Right atrium auricular region (tissue), 2 donors: ENCODE results near the gene HOGA1. TPM values are rescaled to one million over a fixed set of nuclear protein-coding genes. Genes with fewer than 3 reads are reported as not detected.

Experiments
- DNase-seq: peaks from one replicate; pipeline ENCODE4 v3.0.0-alpha.2; 2019; ENCODE audit warnings: low spot score
- H3K27ac ChIP-seq, 2 donors: fragments of 200-600 bp; sonication (generic); 1 replicate in 1 of 2; 2 replicates in 1 of 2; pipeline ENCODE4 v1.5.1; 2016 to 2019
- H3K27me3 ChIP-seq, 2 donors: fragments of 200-600 bp; sonication (generic); one replicate each; pipeline versions ENCODE4 v1.5.1 to v1.6.0; 2017 to 2019
- H3K36me3 ChIP-seq: fragments of 200-600 bp; sonication (generic); one replicate; pipeline ENCODE4 v1.5.1; 2016
- H3K4me1 ChIP-seq, 2 donors: fragments of 200-600 bp; sonication (generic); one replicate each; pipeline versions ENCODE4 v1.5.1 to v1.6.0; 2017 to 2019
- H3K4me3 ChIP-seq, 2 donors: fragments of 200-600 bp; sonication (generic); 1 replicate in 1 of 2; 2 replicates in 1 of 2; pipeline ENCODE4 v1.5.1; 2017 to 2019; ENCODE audit warnings: mild to moderate bottlenecking in 1 of 2, moderate library complexity in 1 of 2
- H3K9me3 ChIP-seq, 2 donors: fragments of 200-600 bp; sonication (generic); one replicate each; pipeline ENCODE4 v1.5.1; 2019
- total RNA-seq, 2 donors: library from RNA; depleted of rRNA; stranded (reverse); fragments of >200 nt; gene quantifications; one replicate each; pipeline ENCODE4 v1.1.0, GENCODE V29; 2016
- TF ChIP-seq, protein P1 (sequence below), 2 donors: fragments of 200-600 bp; sonication (generic); IDR thresholded peaks; one replicate each; pipeline ENCODE4 v1.5.1; 2019; ENCODE audit warnings: antibody characterized with exemption in 2 of 2

The HOGA1 gene
- total RNA-seq = 10 to 100 TPM; 17.6 to 25.6 TPM

DNA sequence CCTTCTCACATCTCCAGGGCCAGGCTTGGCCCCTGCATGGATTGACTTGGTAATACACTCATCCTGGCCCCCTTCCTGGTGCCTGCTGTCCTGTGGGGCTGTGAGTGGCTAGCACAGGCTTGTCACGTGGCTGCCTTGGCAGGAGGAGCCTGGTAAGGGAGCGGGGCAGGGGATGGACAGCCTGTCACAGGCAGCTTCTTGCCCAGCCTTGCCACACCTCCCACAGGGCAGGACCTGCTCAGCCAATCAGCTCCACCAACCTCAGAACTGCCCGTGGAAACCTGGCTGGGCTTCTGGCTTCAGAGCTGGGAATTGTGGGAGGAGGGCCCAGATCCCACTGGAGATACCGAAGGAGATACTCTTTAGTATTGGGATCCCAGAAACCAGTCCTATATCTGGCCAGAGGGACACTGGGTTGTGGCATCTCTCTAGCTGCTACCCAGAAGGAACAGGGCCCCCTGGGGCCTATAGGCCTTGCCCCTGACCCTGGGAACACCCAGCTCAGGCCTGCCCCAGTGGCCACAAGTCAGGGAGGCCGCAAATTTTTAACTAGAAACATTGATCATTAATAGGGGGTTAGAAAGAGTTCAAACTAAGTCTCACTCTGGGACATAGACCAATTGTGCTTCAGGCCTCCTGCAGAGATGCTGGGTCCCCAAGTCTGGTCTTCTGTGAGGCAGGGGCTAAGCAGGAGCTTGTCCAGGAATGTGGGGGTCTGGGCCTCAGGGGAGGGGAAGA is at the start of gene HOGA1:
Gene HOGA1, plus strand, starts transcription at position 330 of the 738 bp plus-strand sequence. Its CDS starts 315 bp downstream, at position 645.
- peak; percentile 90 for DNase-seq
- H3K9me3 ChIP-seq = no peaks in the 10 kb centered on the region
- H3K27me3 ChIP-seq = no peaks in the 10 kb centered on the region
- H3K4me3 ChIP-seq = no peak within 1 kb of the TSS
- TF ChIP-seq, protein P1, sequence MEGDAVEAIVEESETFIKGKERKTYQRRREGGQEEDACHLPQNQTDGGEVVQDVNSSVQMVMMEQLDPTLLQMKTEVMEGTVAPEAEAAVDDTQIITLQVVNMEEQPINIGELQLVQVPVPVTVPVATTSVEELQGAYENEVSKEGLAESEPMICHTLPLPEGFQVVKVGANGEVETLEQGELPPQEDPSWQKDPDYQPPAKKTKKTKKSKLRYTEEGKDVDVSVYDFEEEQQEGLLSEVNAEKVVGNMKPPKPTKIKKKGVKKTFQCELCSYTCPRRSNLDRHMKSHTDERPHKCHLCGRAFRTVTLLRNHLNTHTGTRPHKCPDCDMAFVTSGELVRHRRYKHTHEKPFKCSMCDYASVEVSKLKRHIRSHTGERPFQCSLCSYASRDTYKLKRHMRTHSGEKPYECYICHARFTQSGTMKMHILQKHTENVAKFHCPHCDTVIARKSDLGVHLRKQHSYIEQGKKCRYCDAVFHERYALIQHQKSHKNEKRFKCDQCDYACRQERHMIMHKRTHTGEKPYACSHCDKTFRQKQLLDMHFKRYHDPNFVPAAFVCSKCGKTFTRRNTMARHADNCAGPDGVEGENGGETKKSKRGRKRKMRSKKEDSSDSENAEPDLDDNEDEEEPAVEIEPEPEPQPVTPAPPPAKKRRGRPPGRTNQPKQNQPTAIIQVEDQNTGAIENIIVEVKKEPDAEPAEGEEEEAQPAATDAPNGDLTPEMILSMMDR (IDR thresholded peaks at IDR 0.05) = no peak
- H3K27ac ChIP-seq = peak within 1 kb of the TSS; percentile 81 to 92
- peaks cover 0 to 35% of the 10 kb centered on the region in 2 donors for H3K4me1 ChIP-seq
- H3K36me3 ChIP-seq = no peaks in the 10 kb centered on the region

DNA sequence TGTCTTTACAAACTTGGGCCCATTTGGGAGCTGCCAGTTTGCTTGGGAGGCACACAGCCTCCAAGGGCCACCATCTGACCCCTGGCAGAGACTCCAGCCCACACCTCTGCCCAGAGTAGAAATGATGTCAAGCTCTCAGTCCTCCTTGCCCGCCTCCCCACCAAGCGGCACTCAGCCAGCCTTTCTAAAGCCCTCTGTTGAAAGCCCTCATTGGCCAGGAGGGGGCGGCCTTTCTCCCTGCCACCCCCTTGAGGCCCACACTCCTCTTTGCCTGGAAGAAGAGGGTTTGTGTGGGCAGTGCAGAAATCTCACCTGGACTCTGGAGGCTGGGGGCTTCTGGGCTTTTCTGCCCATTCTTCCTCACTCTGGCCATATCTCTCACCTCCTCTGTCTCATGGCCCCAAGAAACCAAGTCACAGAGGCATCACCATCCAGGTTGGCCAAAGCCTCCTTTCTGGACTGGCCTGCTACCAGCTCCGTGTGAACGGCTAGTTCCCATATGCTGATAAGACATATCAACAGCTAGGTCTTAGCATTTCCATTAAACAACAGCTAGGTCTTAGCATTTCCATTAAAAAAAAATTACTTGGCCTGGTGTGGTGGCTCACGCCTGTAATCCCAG is 49.3 kb upstream of the HOGA1 start:
- Histone ChIP-seq H3K4me1 (peaks cover 0 to 22% of the 10 kb centered on the region in 2 donors), H3K4me3 (no peak overlapping the region), H3K27ac (no peak overlapping the region), H3K9me3 (no peaks in the 10 kb centered on the region), H3K36me3 (no peaks in the 10 kb centered on the region), H3K27me3 (no peaks in the 10 kb centered on the region)
- DNase-seq = no peak
- TF ChIP-seq, protein P1 (IDR thresholded peaks at IDR 0.05) = peak in 1 of 2 donors; percentile 56

DNA sequence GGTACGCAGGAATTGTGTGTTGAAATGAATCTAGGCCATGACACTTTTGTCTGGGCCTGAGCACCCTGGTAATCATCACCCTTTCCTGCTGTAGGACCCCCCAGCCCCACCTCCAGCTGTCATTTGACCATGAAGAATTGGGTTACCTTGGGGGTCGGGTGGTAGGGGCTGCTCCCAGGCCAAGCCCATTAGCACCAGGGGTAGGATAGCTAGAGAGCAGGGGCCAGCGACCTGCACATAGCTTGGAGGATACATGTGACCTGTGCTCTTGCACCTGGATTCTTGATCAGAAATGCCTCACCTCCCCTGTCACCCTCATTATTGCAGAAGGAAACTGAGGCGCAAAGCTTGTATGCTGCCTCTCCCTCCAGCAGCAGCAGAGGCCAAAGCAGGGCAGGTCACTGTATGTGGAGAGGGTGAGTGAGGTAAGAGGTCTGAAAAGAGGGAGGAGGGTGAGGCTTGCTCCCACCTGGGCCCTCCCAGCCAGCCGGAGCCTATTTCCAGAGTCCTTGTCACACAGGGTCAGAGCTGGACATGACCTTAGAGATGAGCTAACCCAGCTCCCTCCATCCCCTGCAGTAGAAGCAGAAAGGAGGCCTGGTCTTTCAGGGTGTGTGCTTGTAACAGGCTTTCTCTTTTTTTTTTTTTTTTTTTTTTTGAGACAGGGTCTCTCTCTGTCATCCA is 46.9 kb upstream of the HOGA1 start:
- Histone ChIP-seq H3K27ac (no peak overlapping the region), H3K4me3 (no peak overlapping the region), H3K27me3 (no peaks in the 10 kb centered on the region), H3K4me1 (peaks cover 0 to 46% of the 10 kb centered on the region in 2 donors), H3K36me3 (no peaks in the 10 kb centered on the region), H3K9me3 (no peaks in the 10 kb centered on the region)
- DNase-seq = no peak
- TF ChIP-seq, protein P1 (IDR thresholded peaks at IDR 0.05) = no peak

DNA sequence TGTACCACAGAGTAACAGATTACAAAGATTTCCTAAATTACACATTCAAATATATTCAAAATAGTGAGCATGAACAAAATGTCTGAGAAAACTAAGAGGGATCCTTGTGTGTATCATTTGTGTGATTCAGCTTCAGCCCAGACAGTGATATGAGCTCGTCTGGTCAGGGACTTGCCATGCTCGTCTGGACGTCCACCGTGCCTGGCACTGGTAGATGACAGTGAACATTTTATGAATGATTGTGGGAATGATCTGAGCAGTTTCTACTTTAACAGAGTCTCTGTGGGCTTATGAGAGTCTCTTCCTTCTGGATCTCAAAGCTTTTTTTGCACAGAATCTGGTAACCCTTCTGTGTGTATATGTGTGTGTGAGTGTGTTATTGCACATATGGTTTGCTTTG is 45.8 kb upstream of the HOGA1 start:
- Histone ChIP-seq H3K36me3 (no peaks in the 10 kb centered on the region), H3K27me3 (no peaks in the 10 kb centered on the region), H3K4me1 (peaks cover 0 to 50% of the 10 kb centered on the region in 2 donors), H3K9me3 (no peaks in the 10 kb centered on the region), H3K4me3 (no peak overlapping the region), H3K27ac (peak overlapping the region; percentile 2 to 90)
- TF ChIP-seq, protein P1 (IDR thresholded peaks at IDR 0.05) = no peak
- no peak for DNase-seq

DNA sequence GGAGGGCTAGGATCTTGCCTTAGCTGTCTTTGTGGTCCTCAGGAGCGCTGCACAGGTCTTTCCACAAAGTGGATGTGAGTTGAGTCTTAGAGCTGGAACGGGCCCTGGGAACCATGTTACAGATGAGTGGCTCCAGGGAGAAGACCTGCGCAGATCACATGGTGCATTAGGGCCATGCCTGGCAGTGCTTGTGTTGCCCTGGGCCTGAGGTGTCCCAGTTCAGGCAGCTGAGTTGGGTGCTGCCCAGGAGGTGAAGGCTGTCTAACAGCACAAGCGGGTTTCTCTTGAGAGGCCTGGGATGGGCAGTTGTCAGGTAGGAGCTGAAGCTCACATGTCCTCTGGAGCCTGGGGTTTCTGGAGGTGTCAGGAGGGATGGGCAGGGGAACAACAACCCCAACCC is 45.4 kb upstream of the HOGA1 start:
- peaks cover 0 to 50% of the 10 kb centered on the region in 2 donors for H3K4me1 ChIP-seq
- no peaks in the 10 kb centered on the region for H3K27me3 ChIP-seq
- peak overlapping the region; percentile 2 to 90 for H3K27ac ChIP-seq
- H3K9me3 ChIP-seq = no peaks in the 10 kb centered on the region
- TF ChIP-seq, protein P1 (IDR thresholded peaks at IDR 0.05) = no peak
- H3K4me3 ChIP-seq = no peak overlapping the region
- H3K36me3 ChIP-seq = no peaks in the 10 kb centered on the region
- DNase-seq = no peak
